GM20000 (cell line): ENCODE data around the gene OR11G2.
"Not testable (repeated sequence)": the region's sequence is repeated elsewhere in the genome, so short reads cannot be mapped to it uniquely, and the experiment has no call there.

Experiments used
- DNase-seq: peaks from one replicate; pipeline ENCODE4 v3.0.0; 2012; ENCODE audit warnings: low spot score
- TF ChIP-seq, protein P1 (sequence below): IDR thresholded peaks from 2 replicates; pipeline ENCODE4 v1.5.1; 2012; ENCODE audit warnings: mild to moderate bottlenecking, control low read depth; ENCODE audit errors: extremely low read depth, missing control alignments

The OR11G2 gene

DNA sequence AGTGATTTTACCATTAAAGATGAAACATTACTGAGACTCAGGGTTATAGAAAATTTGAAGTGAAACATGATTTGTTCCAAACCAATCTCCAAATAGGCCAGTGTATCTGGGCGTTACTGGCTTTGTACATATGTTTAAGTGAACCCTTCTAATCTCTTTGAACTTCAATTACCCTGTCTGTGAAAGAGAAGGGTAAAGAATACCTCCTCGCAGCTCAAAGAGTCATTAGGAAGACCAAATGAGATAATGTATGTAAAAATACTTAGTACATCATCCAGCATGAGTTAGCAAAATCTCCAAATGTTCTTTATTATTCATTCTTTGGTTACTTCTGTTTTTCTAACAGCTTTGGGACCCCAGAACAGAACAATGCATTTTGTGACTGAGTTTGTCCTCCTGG is 32.7 kb downstream of the OR11G2 start, which contains the start of gene OR11H6:
OR11H6 (plus strand) TSS at position 301 of the 400 bp plus-strand sequence; CDS start at position 301, 0 bp downstream.
- no peak for DNase-seq
- TF ChIP-seq, protein P1, sequence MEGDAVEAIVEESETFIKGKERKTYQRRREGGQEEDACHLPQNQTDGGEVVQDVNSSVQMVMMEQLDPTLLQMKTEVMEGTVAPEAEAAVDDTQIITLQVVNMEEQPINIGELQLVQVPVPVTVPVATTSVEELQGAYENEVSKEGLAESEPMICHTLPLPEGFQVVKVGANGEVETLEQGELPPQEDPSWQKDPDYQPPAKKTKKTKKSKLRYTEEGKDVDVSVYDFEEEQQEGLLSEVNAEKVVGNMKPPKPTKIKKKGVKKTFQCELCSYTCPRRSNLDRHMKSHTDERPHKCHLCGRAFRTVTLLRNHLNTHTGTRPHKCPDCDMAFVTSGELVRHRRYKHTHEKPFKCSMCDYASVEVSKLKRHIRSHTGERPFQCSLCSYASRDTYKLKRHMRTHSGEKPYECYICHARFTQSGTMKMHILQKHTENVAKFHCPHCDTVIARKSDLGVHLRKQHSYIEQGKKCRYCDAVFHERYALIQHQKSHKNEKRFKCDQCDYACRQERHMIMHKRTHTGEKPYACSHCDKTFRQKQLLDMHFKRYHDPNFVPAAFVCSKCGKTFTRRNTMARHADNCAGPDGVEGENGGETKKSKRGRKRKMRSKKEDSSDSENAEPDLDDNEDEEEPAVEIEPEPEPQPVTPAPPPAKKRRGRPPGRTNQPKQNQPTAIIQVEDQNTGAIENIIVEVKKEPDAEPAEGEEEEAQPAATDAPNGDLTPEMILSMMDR: no peak

DNA sequence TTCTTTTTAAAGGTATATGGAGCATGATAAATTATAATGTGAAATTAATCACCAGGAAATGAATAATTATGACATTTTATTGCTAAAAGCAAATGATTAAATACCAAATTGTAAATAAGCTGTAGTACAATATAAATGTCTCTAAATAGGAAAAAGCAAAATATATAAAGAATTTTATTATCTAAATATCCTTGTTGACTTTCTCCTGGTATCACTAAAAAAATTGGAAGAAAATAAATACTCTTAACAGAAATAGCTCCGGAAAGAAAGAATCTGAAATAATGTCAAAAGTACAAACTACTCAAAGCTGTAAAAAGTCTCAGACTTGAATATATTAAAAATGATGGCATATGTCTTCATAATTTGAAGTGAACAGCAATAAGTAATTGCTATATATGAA is 38.0 kb downstream of the OR11G2 start, which contains the start of gene OR11H7:
OR11H7 (plus strand) TSS at position 301 of the 400 bp plus-strand sequence.
- TF ChIP-seq, protein P1: no peak

DNA sequence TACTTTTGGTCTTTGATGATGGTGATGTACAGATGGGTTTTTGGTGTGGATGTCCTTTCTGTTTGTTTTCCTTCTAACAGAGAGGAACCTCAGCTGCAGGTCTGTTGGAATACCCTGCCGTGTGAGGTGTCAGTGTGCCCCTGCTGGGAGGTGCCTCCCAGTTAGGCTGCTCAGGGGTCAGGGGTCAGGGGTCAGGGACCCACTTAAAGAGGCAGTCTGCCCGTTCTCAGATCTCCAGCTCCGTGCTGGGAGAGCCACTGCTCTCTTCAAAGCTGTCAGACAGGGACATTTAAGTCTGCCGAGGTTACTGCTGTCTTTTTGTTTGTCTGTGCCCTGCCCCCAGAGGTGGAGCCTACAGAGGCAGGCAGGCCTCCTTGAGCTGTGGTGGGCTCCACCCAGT is 44.7 kb downstream of the OR11G2 start:
- not testable (repeated sequence) for DNase-seq

More for the DNA sequence above, 38.0 kb downstream of the OR11G2 start, which contains the start of gene OR11H7:
- DNase-seq: no peak

DNA sequence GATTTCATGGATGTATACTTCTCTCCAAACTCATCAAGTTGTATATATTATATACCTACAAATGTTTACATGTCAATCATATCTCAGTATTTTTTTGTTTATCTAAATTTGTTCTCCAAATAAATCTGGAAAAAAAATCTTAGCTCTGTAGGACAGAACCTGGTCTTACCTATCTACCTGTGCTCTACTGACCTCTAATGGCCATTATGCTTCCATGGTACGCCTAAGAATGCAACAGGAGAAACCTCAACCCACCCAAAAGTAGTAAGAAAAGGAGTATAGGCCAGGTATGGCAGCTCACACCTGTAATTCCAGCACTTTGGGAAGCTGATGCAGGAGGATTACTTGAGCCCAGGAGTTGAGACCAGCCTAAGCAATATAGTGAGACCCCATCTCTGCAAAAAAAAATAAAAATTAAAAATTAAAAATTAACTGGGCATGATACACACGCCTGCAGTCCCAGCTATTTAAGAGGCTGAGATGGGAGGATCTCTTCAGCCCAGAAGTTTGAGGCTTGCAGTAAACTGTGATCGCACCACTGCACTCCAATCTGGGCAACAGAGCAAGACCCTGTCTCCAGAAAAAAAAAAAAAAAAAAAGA is 57.0 kb downstream of the OR11G2 start:
- DNase-seq: no peak
- TF ChIP-seq, protein P1: no peak
